Aorta (tissue), 5 donors: ENCODE measurements around the gene CRK. TPM values are rescaled to one million over a fixed set of nuclear protein-coding genes. Genes with fewer than 3 reads are reported as not detected.
A peak's percentile ranks its signal among the peaks of the same experiment; 100 is the strongest.
"Not testable (repeated sequence)": the region's sequence is repeated elsewhere in the genome, so short reads cannot be mapped to it uniquely, and the experiment has no call there.

Source experiments
- ATAC-seq: fragments of 200-7000 bp; cut with Tn5 transposase; one replicate; pipeline ENCODE4 v1.9.1; 2022; ENCODE audit warnings: moderate library complexity; ENCODE audit not compliant: low FRiP score
- DNase-seq, 2 donors: peaks; one replicate each; pipeline ENCODE4 v3.0.0-alpha.2; 2020
- H3K27ac ChIP-seq, 2 donors: one replicate each; pipeline ENCODE4 v1.5.1; 2013; ENCODE audit warnings: low read length in 2 of 2, mild to moderate bottlenecking in 2 of 2, moderate library complexity in 2 of 2, control low read depth in 1 of 2, inconsistent platforms in 1 of 2, low read depth in 1 of 2
- H3K27me3 ChIP-seq, 2 donors: one replicate each; pipeline ENCODE4 v1.6.1; 2013; ENCODE audit warnings: control low read depth in 1 of 2, low read length in 1 of 2, mild to moderate bottlenecking in 1 of 2, moderate library complexity in 1 of 2; ENCODE audit not compliant: insufficient read depth in 2 of 2, control insufficient read depth in 1 of 2
- H3K36me3 ChIP-seq, 2 donors: one replicate each; pipeline ENCODE4 v1.6.1; 2013; ENCODE audit warnings: control low read depth in 1 of 2, low read length in 1 of 2, mild to moderate bottlenecking in 1 of 2; ENCODE audit not compliant: insufficient read depth in 2 of 2, control insufficient read depth in 1 of 2
- H3K4me1 ChIP-seq, 2 donors: one replicate each; pipeline ENCODE4 v1.6.1; 2013; ENCODE audit warnings: low read length in 2 of 2, control low read depth in 1 of 2, mild to moderate bottlenecking in 1 of 2, moderate library complexity in 1 of 2; ENCODE audit not compliant: insufficient read depth in 2 of 2, control insufficient read depth in 1 of 2
- H3K4me3 ChIP-seq, 2 donors: one replicate each; pipeline ENCODE4 v1.5.1; 2013; ENCODE audit warnings: low read length in 2 of 2, control low read depth in 1 of 2, mild to moderate bottlenecking in 1 of 2
- H3K9me3 ChIP-seq: one replicate; pipeline ENCODE4 v1.6.1; 2013; ENCODE audit warnings: mild to moderate bottlenecking, low read length; ENCODE audit not compliant: control insufficient read depth
- whole genome bisulfite sequencing, 2 donors: extraction: QIAGEN DNeasy Blood & Tissue Kit; methylation state at CpG; one replicate each; pipeline ENCODE4 v1.1.7; 2013; 5-methylcytosine and 5-hydroxymethylcytosine counted together
- intact Hi-C, 2 donors: fragments of 100-400 bp; cut with DNase I; formaldehyde crosslinking; loops; one replicate each; pipeline versions ENCODE4 v1.14.2 to v1.15.0; 2022
- polyA plus RNA-seq, 2 donors: library from polyadenylated mRNA; stranded (reverse); fragments of 200-250 nt; gene quantifications; one replicate each; pipeline ENCODE4 v1.2.3, GENCODE V29; 2013
- total RNA-seq, 2 donors: library from RNA; stranded (reverse); fragmentation: NEBNext Ultra II Directional; extraction: Animal tissue kit (Norgen Biotek cat#: 25700); gene quantifications; one replicate each; pipeline ENCODE4 v1.2.1, GENCODE V29; 2021
- donor health status: healthy with polysubstance abuse.
- donor health status: Bipolar disorder and iron deficiency.
- donor health status: DM: no; HTN: no; CAD: no.
- donor health status: DM: no; HTN: no; CAD: no.
- donor health status: DM: yes; HTN: yes; CAD: no.

CRK gene
- total and polyA plus RNA-seq, 4 donors: 33.5 to 63.8 (median 48.1) TPM

DNA sequence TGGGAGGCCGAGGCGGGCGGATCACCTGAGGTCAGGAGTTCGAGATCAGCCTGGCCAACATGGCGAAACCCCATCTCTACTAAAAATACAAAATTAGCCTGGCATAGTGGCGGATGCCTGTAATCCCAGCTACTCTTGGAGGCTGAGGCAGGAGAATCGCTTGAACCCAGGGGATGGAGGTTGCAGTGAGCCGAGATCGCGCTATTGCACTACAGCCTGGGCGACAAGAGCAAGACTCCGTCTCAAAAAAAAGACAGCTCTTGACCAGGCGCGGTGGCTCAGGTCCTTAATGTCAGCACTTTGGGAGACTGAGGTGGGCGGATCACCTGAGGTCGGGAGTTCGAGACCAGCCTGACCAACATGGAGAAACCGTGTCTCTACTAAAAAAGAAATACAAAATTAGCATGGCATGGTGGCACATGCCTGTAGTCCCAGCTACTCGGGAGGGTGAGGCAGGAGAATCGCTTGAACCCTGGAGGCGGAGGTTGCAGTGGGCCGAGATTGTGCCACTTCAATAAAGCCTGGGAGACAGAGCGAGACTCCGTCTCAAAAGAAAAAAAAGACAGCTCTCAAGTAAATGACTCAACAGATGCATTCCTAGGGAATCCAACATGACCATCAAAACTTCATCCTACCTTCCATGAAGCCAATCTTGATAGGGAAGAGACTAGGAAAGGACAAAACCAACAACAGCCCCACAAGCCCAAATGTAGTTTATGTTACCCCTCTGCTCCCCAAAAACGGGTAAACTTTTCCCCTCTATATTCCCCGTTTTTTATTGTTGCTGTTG lies 60.0 kb downstream of the CRK start:
- not testable (repeated sequence) for H3K27ac ChIP-seq, H3K4me3 ChIP-seq, H3K9me3 ChIP-seq, ATAC-seq, H3K27me3 ChIP-seq, H3K36me3 ChIP-seq
- peak in 1 of 2 donors; percentile 24 for DNase-seq
- H3K4me1 ChIP-seq: peaks cover 4 to 12% of the 10 kb centered on the region in 2 donors
- 87 to 91% methylated on average over 26 of the region's 26 CpGs for WGBS, 2 donors
- intact Hi-C loops: loop anchor here in 1 of 2 donors (10.0 kb wide), 1 partner anchor 119 kb away; the partner anchor contains the start of gene INPP5K

- ATAC-seq (no peak), DNase-seq (peak in 1 of 2 donors; percentile 41)
- no peaks in the 10 kb centered on the region for H3K36me3 ChIP-seq
- H3K27me3 ChIP-seq: no peaks in the 10 kb centered on the region
- peaks cover 4 to 8% of the 10 kb centered on the region in 2 donors for H3K4me1 ChIP-seq
- intact Hi-C loops: loop anchor here in 1 of 2 donors (10.0 kb wide), 1 partner anchor 123 kb away; the partner anchor contains the start of gene INPP5K
- no peak overlapping the region for H3K27ac ChIP-seq
- H3K4me3 ChIP-seq: no peak overlapping the region
- 86 to 89% methylated on average over 9 of the region's 9 CpGs for WGBS, 2 donors
- H3K9me3 ChIP-seq: no peaks in the 10 kb centered on the region
Observed at GRCh38 chr17:1391577-1391976, 64.5 kb downstream of the CRK start.

- DNase-seq (no peak), ATAC-seq (peak; percentile 67)
- Histone ChIP-seq H3K36me3 (no peaks in the 10 kb centered on the region), H3K27ac (no peak overlapping the region), H3K27me3 (no peaks in the 10 kb centered on the region), H3K9me3 (no peaks in the 10 kb centered on the region), H3K4me1 (peaks cover 4 to 8% of the 10 kb centered on the region in 2 donors), H3K4me3 (no peak overlapping the region)
- intact Hi-C loops: loop anchor here in 1 of 2 donors (10.0 kb wide), 1 partner anchor 124 kb away; the partner anchor contains the start of gene INPP5K
- WGBS, 2 donors: 4 to 5% methylated on average over 6 of the region's 6 CpGs
Observed at GRCh38 chr17:1390432-1391367, 65.3 kb downstream of the CRK start.

DNA sequence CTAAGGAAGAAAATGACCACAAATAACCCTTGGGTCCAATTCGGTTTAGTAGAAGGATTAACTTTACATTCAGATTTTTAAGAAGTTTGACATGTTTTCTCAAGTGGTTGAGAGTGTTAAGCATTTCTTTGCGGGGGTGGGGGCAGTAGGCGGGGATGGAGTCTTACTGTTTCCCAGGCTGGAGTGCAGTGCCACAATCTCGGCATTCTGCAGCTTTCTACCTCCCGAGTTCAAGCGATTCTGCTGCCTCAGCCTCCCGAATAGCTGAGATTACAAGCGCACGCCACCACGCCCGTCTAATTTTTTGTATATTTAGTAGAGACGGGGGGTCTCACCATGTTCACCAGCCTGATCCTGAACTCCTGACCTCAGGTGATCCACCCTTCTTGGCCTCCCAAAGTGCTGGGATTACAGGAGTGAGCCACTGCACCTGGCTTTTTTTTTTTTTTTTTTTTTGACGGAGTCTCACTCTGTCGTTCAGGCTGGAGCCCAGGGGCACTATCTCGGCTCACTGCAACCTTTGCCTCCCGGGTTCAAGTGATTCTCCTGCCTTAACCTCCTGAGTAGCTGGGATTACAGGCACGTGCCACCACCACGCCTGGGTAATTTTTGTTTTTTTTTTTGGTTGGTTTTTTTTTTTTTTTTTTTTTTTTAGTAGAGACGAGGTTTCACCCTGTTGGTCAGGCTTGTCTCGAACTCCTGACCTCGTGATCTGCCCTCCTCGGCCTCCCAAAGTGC lies 68.4 kb downstream of the CRK start:
- WGBS, 2 donors: 63 to 66% methylated on average over 21 to 22 of the region's 22 CpGs
- H3K4me1 ChIP-seq, H3K4me3 ChIP-seq, H3K36me3 ChIP-seq, H3K27ac ChIP-seq, ATAC-seq, H3K9me3 ChIP-seq, H3K27me3 ChIP-seq, intact Hi-C loops: not testable (repeated sequence)
- peak in 1 of 2 donors; percentile 53 for DNase-seq

DNA sequence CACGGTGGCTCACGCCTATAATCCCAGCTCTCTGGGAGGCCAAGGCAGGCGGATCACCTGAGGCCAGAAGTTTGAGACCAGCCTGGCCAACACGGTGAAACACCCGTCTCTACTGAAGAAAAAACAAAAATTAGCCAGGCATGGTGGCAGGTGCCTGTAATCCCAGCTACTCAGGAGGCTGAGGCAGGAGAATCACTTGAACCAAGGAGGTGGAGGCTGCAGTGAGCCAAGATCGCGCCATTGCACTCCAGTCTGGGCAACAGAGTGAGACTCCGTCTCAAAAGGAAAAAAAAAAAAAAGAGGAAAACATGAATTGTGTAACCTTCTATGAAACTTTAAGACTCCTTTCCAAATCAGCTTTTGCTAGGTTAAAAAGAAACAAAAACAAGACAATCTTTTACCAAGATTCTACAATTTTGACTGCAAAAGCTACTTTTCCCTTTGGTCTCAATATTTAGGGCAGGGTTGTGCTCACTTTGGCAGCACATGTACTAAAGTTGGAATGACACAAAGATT lies 69.3 kb downstream of the CRK start:
- H3K4me1 ChIP-seq, ATAC-seq, H3K9me3 ChIP-seq, H3K4me3 ChIP-seq, intact Hi-C loops, H3K27ac ChIP-seq, H3K36me3 ChIP-seq, H3K27me3 ChIP-seq: not testable (repeated sequence)
- peak in 1 of 2 donors; percentile 44 for DNase-seq
- 75 to 81% methylated on average over 8 of the region's 8 CpGs for WGBS, 2 donors

- intact Hi-C loops: no loop called here
- H3K9me3 ChIP-seq: no peaks in the 10 kb centered on the region
- no peaks in the 10 kb centered on the region for H3K36me3 ChIP-seq
- 74 to 82% methylated on average over 2 of the region's 2 CpGs for WGBS, 2 donors
- H3K4me1 ChIP-seq: peaks cover 2 to 4% of the 10 kb centered on the region in 2 donors
- no peak overlapping the region for H3K4me3 ChIP-seq
- H3K27ac ChIP-seq: no peak overlapping the region
- H3K27me3 ChIP-seq: no peaks in the 10 kb centered on the region
- DNase-seq (no peak), ATAC-seq (no peak)
Observed at GRCh38 chr17:1386265-1386664, 69.8 kb downstream of the CRK start.

DNA sequence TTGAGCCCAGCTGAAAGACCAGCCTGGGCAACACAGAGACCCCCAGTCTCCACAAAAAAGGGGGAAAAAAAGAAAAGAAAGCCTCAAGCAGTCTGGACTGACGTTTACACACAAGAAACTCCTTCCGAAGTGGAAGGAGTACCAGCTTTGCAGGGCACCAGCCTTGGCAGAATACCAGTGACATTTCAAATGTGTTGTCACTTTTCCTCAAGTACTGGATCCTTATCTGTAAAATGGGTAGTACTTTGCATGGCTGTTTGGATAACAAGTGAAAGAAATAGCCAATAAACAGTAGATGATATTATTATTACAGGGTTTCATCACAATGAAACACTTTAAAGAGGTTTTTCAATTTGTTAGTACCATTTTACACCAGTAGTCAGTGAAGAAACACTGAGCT lies 70.2 kb downstream of the CRK start:
- H3K9me3 ChIP-seq: no peaks in the 10 kb centered on the region
- no peaks in the 10 kb centered on the region for H3K36me3 ChIP-seq
- WGBS, 2 donors: 4 to 7% methylated on average over 2 of the region's 2 CpGs
- peak overlapping the region in 1 of 2 donors; percentile 30 for H3K27ac ChIP-seq
- H3K27me3 ChIP-seq: no peaks in the 10 kb centered on the region
- H3K4me1 ChIP-seq: peaks cover 0 to 3% of the 10 kb centered on the region in 2 donors
- no peak for DNase-seq
- H3K4me3 ChIP-seq: no peak overlapping the region
- intact Hi-C loops: no loop called here
- ATAC-seq: no peak

GRCh38 chr17:1384905-1385435 lies 71.1 kb downstream of the CRK start:
- no peaks in the 10 kb centered on the region for H3K4me1 ChIP-seq
- no peaks in the 10 kb centered on the region for H3K27me3 ChIP-seq
- H3K9me3 ChIP-seq: no peaks in the 10 kb centered on the region
- ATAC-seq (no peak), DNase-seq (peak in 1 of 2 donors; percentile 26)
- H3K4me3 ChIP-seq: no peak overlapping the region
- no peaks in the 10 kb centered on the region for H3K36me3 ChIP-seq
- intact Hi-C loops: no loop called here
- H3K27ac ChIP-seq: no peak overlapping the region
- 4 to 9% methylated on average over 1 of the region's 1 CpG for WGBS, 2 donors
